ENCODE data around the gene ALDH18A1. TPM values are rescaled to one million over a fixed set of nuclear protein-coding genes. Genes with fewer than 3 reads are reported as not detected.
"Not testable (repeated sequence)": the region's sequence is repeated elsewhere in the genome, so short reads cannot be mapped to it uniquely, and the experiment has no call there.

The ALDH18A1 gene
- 53.4 and 53.6 TPM in 2 replicates for total RNA-seq (2014; rRNA removed; shearing (Covaris generic))
- polyA plus RNA-seq (2015; cell fraction: cytosol; rRNA removed), result 38.5 and 38.6 TPM in 2 replicates
- polyA plus RNA-seq (2015; cell fraction: nucleus; rRNA removed), result 28.8 and 29.1 TPM in 2 replicates

DNA sequence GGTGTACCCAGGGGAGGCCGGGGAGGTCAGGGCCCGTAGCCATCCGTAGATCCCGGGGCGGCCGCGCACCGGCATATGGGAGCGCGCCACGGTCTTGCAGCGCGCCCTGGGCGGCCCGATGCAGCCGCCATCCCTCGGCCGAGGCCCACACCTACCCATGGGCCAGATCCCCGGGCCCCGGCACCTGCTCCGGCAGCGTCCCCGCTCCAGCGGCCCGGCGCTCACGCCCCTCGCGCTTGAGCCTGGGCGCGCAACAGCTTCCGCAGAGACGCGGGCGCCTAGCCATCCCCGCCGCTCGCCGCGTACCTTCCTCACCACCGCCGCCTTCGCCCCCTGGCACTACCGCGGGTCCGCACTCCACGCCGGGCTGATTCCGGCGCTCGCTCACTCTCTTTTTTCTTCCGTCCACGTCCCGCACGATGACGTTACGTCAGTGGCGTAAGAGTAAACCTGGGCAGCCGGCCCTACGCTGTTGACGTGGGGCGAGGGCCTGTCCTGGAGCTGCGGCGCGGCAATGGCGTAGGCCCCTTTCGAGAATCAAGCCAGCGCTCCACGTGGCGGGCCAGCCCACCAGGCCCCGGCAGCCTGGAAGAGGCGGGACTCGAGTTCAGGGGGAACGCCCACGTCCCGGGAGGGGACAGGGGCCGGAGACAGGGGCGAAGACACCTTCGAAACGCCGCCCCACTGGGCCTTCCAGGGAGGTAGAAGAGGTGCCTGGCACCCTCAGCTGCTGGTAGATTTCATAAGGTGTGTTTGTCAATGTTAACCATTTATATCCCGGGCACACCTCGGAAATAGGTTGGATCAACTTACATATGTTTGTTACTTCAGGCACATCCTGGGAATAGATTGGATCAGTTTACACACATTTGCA is at the start of gene ALDH18A1:
Gene ALDH18A1 (minus strand): TSS at position 421 of the 874 bp plus-strand sequence. CDS start 3,334 bp downstream, outside the sequence.
- peak; percentile 87 for DNase-seq (ENCODE audit: low read depth, low spot score)
- in situ Hi-C loops (cut with HindIII; ENCODE audit: low pct_unique_long_range_greater_than_20kb, low sequenced_read_pairs), result no loop called here

DNA sequence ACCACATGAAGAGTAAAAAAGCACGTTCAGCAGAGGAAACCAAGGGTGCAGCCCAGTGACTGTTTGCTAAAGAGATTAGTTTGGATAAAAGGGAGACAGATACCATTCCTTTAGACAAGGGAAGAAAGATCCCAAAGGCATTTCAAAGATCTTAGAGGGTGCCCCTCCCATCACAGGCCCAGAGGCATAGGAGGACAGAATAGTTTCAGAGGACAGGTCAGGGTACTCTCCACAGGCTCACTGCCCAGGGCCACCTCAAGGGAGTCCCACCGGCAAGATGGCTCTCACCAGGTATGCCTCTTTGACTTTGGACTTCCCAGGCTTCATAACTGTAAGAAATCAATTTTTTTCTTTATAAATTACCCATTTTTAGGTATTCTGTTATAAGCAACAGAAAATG is 41.9 kb upstream of the ALDH18A1 start:
- DNase-seq (ENCODE audit: low read depth, low spot score), result no peak
- in situ Hi-C loops (cut with HindIII; ENCODE audit: low pct_unique_long_range_greater_than_20kb, low sequenced_read_pairs), result no loop called here

GRCh38 chr10:95697429-95697828 is 40.9 kb upstream of the ALDH18A1 start:
- in situ Hi-C loops (cut with HindIII; ENCODE audit: low pct_unique_long_range_greater_than_20kb, low sequenced_read_pairs), result no loop called here
- no peak for DNase-seq (ENCODE audit: low read depth, low spot score)

DNA sequence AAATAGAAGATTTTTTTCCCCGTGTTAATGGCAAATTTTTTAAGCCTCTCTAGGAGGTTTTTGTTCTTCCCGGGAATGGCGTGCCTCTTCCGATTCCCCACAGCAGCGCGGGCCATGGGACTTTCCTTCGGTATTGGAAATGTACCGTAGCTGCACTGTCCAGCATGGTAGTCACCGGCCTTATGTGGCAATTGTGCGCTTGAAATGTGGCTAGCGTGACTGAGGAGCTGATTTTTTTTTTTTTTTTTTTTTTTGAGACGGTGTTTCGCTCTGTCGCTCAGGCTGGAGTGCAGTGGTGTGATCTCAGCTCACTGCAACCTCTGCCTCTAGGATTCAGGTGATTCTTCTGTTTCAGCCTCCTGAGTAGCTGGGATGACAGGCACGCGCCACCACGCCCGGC is 38.2 kb upstream of the ALDH18A1 start:
- no peak for DNase-seq (ENCODE audit: low read depth, low spot score)
- in situ Hi-C loops (cut with HindIII; ENCODE audit: low pct_unique_long_range_greater_than_20kb, low sequenced_read_pairs), result no loop called here

GRCh38 chr10:95693668-95694534 is 37.4 kb upstream of the ALDH18A1 start, which contains the start of gene TCTN3:
Gene TCTN3 (minus strand): TSS chr10:95693927. CDS start chr10:95693899, 28 bp downstream.
- in situ Hi-C loops (cut with HindIII; ENCODE audit: low pct_unique_long_range_greater_than_20kb, low sequenced_read_pairs), result no loop called here
- DNase-seq (ENCODE audit: low read depth, low spot score), result peak; percentile 99

- in situ Hi-C loops (cut with HindIII; ENCODE audit: low pct_unique_long_range_greater_than_20kb, low sequenced_read_pairs), result no loop called here
- DNase-seq (ENCODE audit: low read depth, low spot score), result no peak
Observed at GRCh38 chr10:95693071-95693667, 36.7 kb upstream of the ALDH18A1 start.

GRCh38 chr10:95691281-95691680 is 34.8 kb upstream of the ALDH18A1 start:
- in situ Hi-C loops (cut with HindIII; ENCODE audit: low pct_unique_long_range_greater_than_20kb, low sequenced_read_pairs), result no loop called here
- DNase-seq (ENCODE audit: low read depth, low spot score), result no peak

DNA sequence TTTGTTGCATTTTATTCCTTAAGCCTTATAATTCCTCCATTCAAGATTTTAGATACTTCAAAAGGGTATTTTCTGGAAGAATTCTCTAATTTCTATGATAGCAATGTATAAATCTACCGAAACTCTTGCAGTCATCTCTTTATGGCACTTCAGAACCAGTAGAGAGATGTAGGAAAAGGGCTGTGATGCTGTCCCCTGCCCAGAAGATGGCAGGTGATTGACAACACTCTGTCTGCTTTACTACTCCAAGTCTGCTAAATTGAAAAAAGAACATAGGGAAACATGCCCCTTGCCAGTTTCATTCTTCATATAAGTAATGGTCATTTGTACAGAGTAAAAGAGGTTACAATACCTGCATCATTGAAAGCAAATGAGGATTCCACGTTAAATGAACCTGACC is 32.1 kb upstream of the ALDH18A1 start:
- in situ Hi-C loops (cut with HindIII; ENCODE audit: low pct_unique_long_range_greater_than_20kb, low sequenced_read_pairs), result no loop called here
- DNase-seq (ENCODE audit: low read depth, low spot score), result no peak

DNA sequence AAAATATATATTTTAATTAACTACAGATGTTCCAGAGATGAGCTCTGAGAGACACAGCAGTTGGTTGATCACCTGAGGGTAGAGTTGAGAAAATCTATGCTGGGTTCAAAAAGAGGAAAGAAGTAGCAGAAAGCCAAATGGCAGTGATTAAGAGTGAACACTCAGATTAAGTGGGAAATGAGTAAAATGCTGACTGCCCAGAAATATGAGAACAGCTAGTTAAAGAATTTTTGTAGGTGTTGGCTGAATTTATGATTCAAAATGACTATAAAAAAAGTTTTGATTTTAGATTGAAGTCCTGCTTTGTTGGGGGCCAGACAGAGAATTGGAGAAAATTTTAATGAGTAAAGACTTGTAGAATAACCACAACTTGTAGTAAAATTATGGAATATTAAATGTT is 27.5 kb upstream of the ALDH18A1 start:
- no peak for DNase-seq (ENCODE audit: low read depth, low spot score)
- in situ Hi-C loops (cut with HindIII; ENCODE audit: low pct_unique_long_range_greater_than_20kb, low sequenced_read_pairs), result no loop called here

DNA sequence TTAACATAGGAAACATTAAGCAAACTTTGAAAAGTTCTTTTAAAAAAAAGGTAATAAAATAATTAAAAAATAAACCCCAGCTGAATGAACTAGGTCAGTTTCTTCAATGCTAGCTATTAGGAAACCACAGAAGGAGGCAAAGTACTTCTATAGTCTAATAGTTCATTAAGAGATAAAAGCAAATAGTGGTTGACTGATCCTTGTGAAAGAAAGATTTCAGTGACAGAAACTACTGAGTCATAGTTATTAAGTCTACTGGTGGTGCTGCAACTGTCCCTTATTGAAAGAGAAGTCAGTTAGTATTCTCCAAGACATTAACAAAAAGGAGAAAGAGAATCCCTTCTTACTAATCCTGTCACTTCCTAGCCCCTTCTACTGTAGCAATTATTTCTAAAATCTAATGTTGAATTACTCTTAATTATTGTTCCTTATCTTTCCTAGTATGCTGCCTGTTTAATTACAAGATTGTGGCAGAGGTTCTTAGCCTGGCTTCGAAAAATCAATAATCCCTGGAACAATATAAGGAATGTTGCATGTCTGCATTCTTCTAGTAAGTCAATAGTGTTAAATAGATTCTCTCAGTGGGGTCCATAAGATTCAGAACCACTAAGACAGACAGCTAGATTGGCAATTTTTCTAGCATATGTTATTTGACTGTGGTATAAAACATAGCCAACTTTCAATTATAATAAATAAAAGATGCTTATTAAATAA is 19.0 kb upstream of the ALDH18A1 start:
- DNase-seq (ENCODE audit: low read depth, low spot score), result no peak
- in situ Hi-C loops (cut with HindIII; ENCODE audit: low pct_unique_long_range_greater_than_20kb, low sequenced_read_pairs), result no loop called here

DNA sequence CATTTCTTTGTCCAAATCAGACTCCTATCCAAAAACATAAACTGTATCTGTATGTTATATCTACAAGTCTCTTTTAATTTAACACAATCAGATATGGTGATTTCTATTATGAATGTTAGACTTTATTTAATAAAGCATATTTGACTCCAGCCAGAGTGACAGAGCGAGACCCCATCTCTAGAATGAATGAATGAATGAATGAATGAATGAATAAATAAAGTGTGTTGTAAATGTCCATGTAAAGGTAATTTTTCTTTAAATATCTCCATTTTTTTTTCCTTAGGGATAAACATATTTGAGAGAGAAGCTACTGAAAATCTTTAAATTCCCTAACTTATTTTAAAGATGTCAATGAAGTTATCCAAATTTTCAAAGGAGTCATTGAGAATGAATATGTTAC is 18.1 kb upstream of the ALDH18A1 start:
- no peak for DNase-seq (ENCODE audit: low read depth, low spot score)
- in situ Hi-C loops (cut with HindIII; ENCODE audit: low pct_unique_long_range_greater_than_20kb, low sequenced_read_pairs), result no loop called here

GRCh38 chr10:95672641-95673040 is 16.1 kb upstream of the ALDH18A1 start:
- in situ Hi-C loops (cut with HindIII; ENCODE audit: low pct_unique_long_range_greater_than_20kb, low sequenced_read_pairs); DNase-seq (ENCODE audit: low read depth, low spot score): not testable (repeated sequence)

DNA sequence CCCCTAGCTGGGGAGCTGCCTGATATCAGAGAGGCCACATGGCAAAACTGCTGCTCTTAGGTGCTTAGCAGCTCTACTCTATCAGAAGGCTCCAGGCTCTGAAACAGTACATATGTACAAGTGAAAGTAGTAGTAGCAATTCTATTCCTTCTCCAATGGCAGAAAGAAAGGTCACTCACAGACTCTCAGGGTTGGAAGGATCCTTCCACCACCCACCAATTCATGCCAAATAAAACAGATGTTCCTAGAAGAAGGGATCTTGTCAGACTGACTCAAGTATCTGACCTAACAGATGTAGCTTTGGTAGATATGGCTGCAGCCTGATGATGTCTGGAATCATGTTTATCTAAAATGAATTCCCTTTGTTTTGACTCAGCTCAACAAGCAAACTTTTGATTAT is 8.0 kb upstream of the ALDH18A1 start:
- in situ Hi-C loops (cut with HindIII; ENCODE audit: low pct_unique_long_range_greater_than_20kb, low sequenced_read_pairs), result no loop called here
- no peak for DNase-seq (ENCODE audit: low read depth, low spot score)

- in situ Hi-C loops (cut with HindIII; ENCODE audit: low pct_unique_long_range_greater_than_20kb, low sequenced_read_pairs), result no loop called here
- no peak for DNase-seq (ENCODE audit: low read depth, low spot score)
Observed at GRCh38 chr10:95663496-95663895, 7.0 kb upstream of the ALDH18A1 start.

DNA sequence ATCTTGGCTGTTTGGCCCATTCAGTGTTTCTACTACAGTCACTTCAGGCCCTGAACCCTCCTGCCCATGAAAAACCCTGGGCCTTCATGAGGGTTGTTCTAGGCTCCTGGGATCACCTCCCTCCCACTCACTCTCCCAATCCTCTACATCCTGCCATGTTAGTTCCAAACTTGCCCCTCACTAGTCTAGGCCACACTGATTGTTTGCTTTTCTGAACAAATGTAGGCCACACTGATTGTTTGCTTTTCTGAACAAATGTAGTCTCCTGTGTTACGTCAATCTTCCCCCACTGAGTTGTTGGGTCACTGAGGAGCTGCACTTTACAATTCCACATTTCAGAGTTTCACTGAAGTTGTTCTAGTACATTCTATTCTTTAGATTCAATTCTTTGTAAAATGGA is 5.3 kb upstream of the ALDH18A1 start:
- no peak for DNase-seq (ENCODE audit: low read depth, low spot score)
- in situ Hi-C loops (cut with HindIII; ENCODE audit: low pct_unique_long_range_greater_than_20kb, low sequenced_read_pairs), result no loop called here

DNA sequence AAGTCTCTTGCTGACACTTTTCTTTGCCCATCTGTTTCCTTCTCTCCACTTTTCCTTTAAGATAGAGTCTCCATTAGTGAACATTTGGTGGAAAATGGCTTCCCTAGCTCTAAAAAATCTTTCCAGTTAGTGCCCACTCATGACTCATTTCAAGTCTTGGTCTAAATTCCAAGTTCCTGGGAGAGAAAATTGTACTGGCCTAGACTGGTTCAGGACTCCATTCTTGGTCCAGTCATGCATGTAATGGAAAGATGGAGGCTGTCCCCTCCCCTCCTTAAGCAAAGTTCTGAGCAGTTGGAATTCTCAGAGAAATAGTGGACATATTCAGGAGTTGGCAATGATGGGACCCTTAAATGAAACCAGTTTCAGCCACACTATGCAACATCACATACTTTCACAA is 3.8 kb upstream of the ALDH18A1 start:
- no peak for DNase-seq (ENCODE audit: low read depth, low spot score)
- in situ Hi-C loops (cut with HindIII; ENCODE audit: low pct_unique_long_range_greater_than_20kb, low sequenced_read_pairs), result no loop called here

DNA sequence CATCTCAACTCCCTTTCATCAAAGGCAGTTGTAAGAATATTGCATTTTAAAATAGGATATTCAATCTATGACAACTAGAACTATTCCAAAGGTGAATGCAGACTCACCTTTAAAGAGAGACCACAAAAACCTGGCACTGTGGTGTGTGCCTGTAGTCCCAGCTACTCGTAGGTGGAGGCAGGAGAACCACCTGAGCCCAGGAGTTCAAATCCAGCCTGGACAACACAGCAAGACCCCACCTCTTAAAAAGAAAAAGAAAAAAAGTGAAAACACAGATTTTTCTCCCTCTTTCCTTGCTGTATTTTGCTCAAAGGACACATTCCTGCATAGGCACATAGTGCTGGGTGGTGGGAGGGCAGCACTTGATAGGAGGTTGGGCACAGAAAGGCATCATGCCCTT is 739 bp upstream of the ALDH18A1 start:
- in situ Hi-C loops (cut with HindIII; ENCODE audit: low pct_unique_long_range_greater_than_20kb, low sequenced_read_pairs), result no loop called here
- DNase-seq (ENCODE audit: low read depth, low spot score), result no peak
